PFSK-1 (cell line): ENCODE measurements around the gene CCSER2.

Experiments
- FOXP2 ChIP-seq: optimal IDR thresholded peaks from 2 replicates; pipeline ENCODE3; 2011; ENCODE audit warnings: borderline replicate concordance, control low read depth, inconsistent platforms; ENCODE audit not compliant: insufficient read depth; ENCODE audit errors: extremely low read length, extremely low read depth
- POLR2AphosphoS5 ChIP-seq: IDR thresholded peaks from 2 replicates; pipeline ENCODE4 v1.6.1; 2012; ENCODE audit warnings: low read depth, mild to moderate bottlenecking, control low read depth, low read length, moderate library complexity
- REST ChIP-seq, 2 experiments: IDR thresholded peaks; 2 replicates each; pipeline versions ENCODE4 v1.6.1 to v1.8.0; 2011 to 2012; ENCODE audit warnings: low read depth in 2 of 2, low read length in 2 of 2, control low read depth in 1 of 2, inconsistent platforms in 1 of 2, mild to moderate bottlenecking in 1 of 2, moderate library complexity in 1 of 2; ENCODE audit not compliant: insufficient read depth in 1 of 2
- SIN3A ChIP-seq: IDR thresholded peaks from 2 replicates; pipeline ENCODE4 v1.6.1; 2012; ENCODE audit warnings: mild to moderate bottlenecking, low read length, moderate library complexity, borderline replicate concordance; ENCODE audit not compliant: insufficient read depth
- TAF1 ChIP-seq: IDR thresholded peaks from 2 replicates; pipeline ENCODE4 v1.6.1; 2012; ENCODE audit warnings: low read length, control low read depth, borderline replicate concordance; ENCODE audit not compliant: insufficient read depth

CCSER2 gene

GRCh38 chr10:84551437-84552120, 223.2 kb downstream of the CCSER2 start:
- TF ChIP-seq POLR2AphosphoS5 (no peak), REST (IDR thresholded peaks at IDR 0.05; ENCODE audit: insufficient read depth in 1 of 2, low read depth in 2 of 2, low read length in 2 of 2) (no peak), SIN3A (no peak), FOXP2 (no peak), TAF1 (no peak)

GRCh38 chr10:84552478-84552877, 224.1 kb downstream of the CCSER2 start:
- no peak for TF ChIP-seq REST (IDR thresholded peaks at IDR 0.05; ENCODE audit: insufficient read depth in 1 of 2, low read depth in 2 of 2, low read length in 2 of 2)
- no peak for TF ChIP-seq FOXP2
- TF ChIP-seq TAF1: no peak
- TF ChIP-seq SIN3A: no peak
- TF ChIP-seq POLR2AphosphoS5: no peak

- TF ChIP-seq FOXP2 (no peak), SIN3A (no peak), POLR2AphosphoS5 (no peak), TAF1 (no peak), REST (IDR thresholded peaks at IDR 0.05; ENCODE audit: insufficient read depth in 1 of 2, low read depth in 2 of 2, low read length in 2 of 2) (no peak)
Measured at GRCh38 chr10:84562592-84562991, 234.2 kb downstream of the CCSER2 start.

GRCh38 chr10:84563355-84563754, 235.0 kb downstream of the CCSER2 start:
- TF ChIP-seq REST (IDR thresholded peaks at IDR 0.05; ENCODE audit: insufficient read depth in 1 of 2, low read depth in 2 of 2, low read length in 2 of 2) (no peak), FOXP2 (no peak), SIN3A (no peak)

- TF ChIP-seq REST (IDR thresholded peaks at IDR 0.05; ENCODE audit: insufficient read depth in 1 of 2, low read depth in 2 of 2, low read length in 2 of 2) (no peak), FOXP2 (no peak), TAF1 (no peak)
Measured at GRCh38 chr10:84563868-84564267, 235.5 kb downstream of the CCSER2 start.
